B cell (primary cell): ENCODE measurements around the gene C12orf57. TPM values are rescaled to one million over a fixed set of nuclear protein-coding genes. Genes with fewer than 3 reads are reported as not detected.

Source experiments
- ATAC-seq: fragments of 200-7000 bp; cut with Tn5 transposase; one replicate; pipeline ENCODE4 v1.10.0; 2021; ENCODE audit warnings: low read depth, mild to moderate bottlenecking, moderate number of reproducible peaks, moderate library complexity
- CTCF ChIA-PET: fragments of 350-600 bp; sonication (Branson Sonifier 250); formaldehyde crosslinking; loops from one replicate; lab custom pipeline; 2021; ENCODE audit warnings: antibody characterized with exemption, inconsistent platforms; lab: Charles Lee
- POLR2A ChIA-PET: fragments of 350-600 bp; sonication (Branson Sonifier 250); formaldehyde crosslinking; loops from one replicate; lab custom pipeline; 2021; ENCODE audit warnings: antibody characterized with exemption; lab: Charles Lee
- DNase-seq: peaks from one replicate; pipeline ENCODE4 v3.0.0; 2013
- H2AFZ ChIP-seq: 2 replicates; pipeline ENCODE4 v1.6.1; 2012; ENCODE audit warnings: mild to moderate bottlenecking, low read depth, low read length; ENCODE audit not compliant: insufficient read depth, poor library complexity, severe bottlenecking
- H3K27ac ChIP-seq, 2 donors: 1 replicate in 1 of 2; 2 replicates in 1 of 2; pipeline ENCODE4 v1.5.1; 2012 to 2013; ENCODE audit warnings: low read length in 2 of 2, mild to moderate bottlenecking in 2 of 2, moderate library complexity in 1 of 2
- H3K27me3 ChIP-seq, 4 experiments: fragments of 200-600 bp in 1 of 4; sonication (generic) in 1 of 4; replicated peaks in 1 of 4; 1 replicate in 2 of 4; 2 replicates in 2 of 4; pipeline versions ENCODE4 v1.6.1 to v1.7.0; 2013 to 2016; ENCODE audit warnings: low read length in 3 of 4, mild to moderate bottlenecking in 2 of 4, mixed read lengths in 1 of 4, moderate library complexity in 1 of 4; ENCODE audit not compliant: insufficient read depth in 4 of 4, control insufficient read depth in 3 of 4; ENCODE audit errors: control extremely low read depth in 1 of 4
- H3K36me3 ChIP-seq, 2 experiments: replicated peaks in 1 of 2; 1 replicate in 1 of 2; 2 replicates in 1 of 2; pipeline versions ENCODE4 v1.6.1 to v1.7.1; 2013; ENCODE audit warnings: low read length in 1 of 2; ENCODE audit not compliant: insufficient read depth in 2 of 2, control insufficient read depth in 1 of 2; ENCODE audit errors: control extremely low read depth in 1 of 2, extremely low read depth in 1 of 2
- H3K4me1 ChIP-seq, 2 donors: fragments of 200-600 bp in 1 of 2; sonication (generic) in 1 of 2; 1 replicate in 1 of 2; 2 replicates in 1 of 2; pipeline versions ENCODE4 v1.5.1 to v1.6.1; 2013 to 2017; ENCODE audit warnings: low read length in 2 of 2; ENCODE audit not compliant: control insufficient read depth in 2 of 2, insufficient read depth in 2 of 2
- H3K4me2 ChIP-seq: replicated peaks from 2 replicates; pipeline ENCODE3; 2012; ENCODE audit warnings: mild to moderate bottlenecking, low read depth, low read length; ENCODE audit not compliant: poor library complexity, severe bottlenecking
- H3K4me3 ChIP-seq, 5 experiments: fragments of 200-600 bp in 1 of 5; sonication (generic) in 1 of 5; 1 replicate in 3 of 5; 2 replicates in 2 of 5; pipeline versions ENCODE4 v1.5.1 to v1.7.0; 2011 to 2016; ENCODE audit warnings: low read length in 4 of 5, mild to moderate bottlenecking in 4 of 5, low read depth in 2 of 5, control low read depth in 1 of 5, moderate library complexity in 1 of 5; ENCODE audit not compliant: insufficient read depth in 1 of 5; ENCODE audit errors: control extremely low read depth in 1 of 5, extremely low read depth in 1 of 5
- H3K79me2 ChIP-seq: fragments of 200-600 bp; sonication (generic); one replicate; pipeline ENCODE4 v1.6.0; 2016; ENCODE audit warnings: low read length; ENCODE audit not compliant: control insufficient read depth, insufficient read depth
- H3K9ac ChIP-seq: fragments of 200-600 bp; sonication (generic); 2 replicates; pipeline ENCODE4 v1.6.1; 2017; ENCODE audit warnings: mild to moderate bottlenecking, low read length, moderate library complexity
- H3K9me3 ChIP-seq, 3 donors: one replicate each; pipeline versions ENCODE4 v1.6.1 to v1.7.1; 2013; ENCODE audit warnings: low read length in 2 of 3; ENCODE audit not compliant: control insufficient read depth in 2 of 3, insufficient read depth in 1 of 3; ENCODE audit errors: control extremely low read depth in 1 of 3
- H4K20me1 ChIP-seq: 2 replicates; pipeline ENCODE4 v1.6.0; 2012; ENCODE audit warnings: mild to moderate bottlenecking, low read length; ENCODE audit not compliant: insufficient read depth, control insufficient read depth, poor library complexity, severe bottlenecking
- H3K27ac Mint-ChIP-seq: one replicate; pipeline ENCODE4 v1.8.0; 2021; ENCODE audit warnings: mixed read lengths
- H3K27me3 Mint-ChIP-seq: one replicate; pipeline ENCODE4 v1.8.0; 2021; ENCODE audit warnings: mixed read lengths
- H3K4me1 Mint-ChIP-seq: one replicate; pipeline ENCODE4 v1.8.0; 2021; ENCODE audit warnings: mixed read lengths
- H3K4me3 Mint-ChIP-seq: one replicate; pipeline ENCODE4 v1.8.0; 2021; ENCODE audit warnings: mixed read lengths
- H3K9me3 Mint-ChIP-seq: one replicate; pipeline ENCODE4 v1.8.0; 2022; ENCODE audit warnings: mixed read lengths; ENCODE audit not compliant: insufficient read depth
- CTCF ChIP-seq: fragments of 200-600 bp; IDR thresholded peaks from one replicate; pipeline ENCODE4 v1.8.0; 2022; ENCODE audit warnings: antibody characterized with exemption, mild to moderate bottlenecking
- EZH2 ChIP-seq: IDR thresholded peaks from 2 replicates; pipeline ENCODE4 v1.6.1; 2012; ENCODE audit warnings: borderline replicate concordance, low read depth, mild to moderate bottlenecking, moderate library complexity, low read length; ENCODE audit not compliant: insufficient read depth, poor library complexity, severe bottlenecking
- WGBS: methylation state at CpG from one replicate; pipeline ENCODE4 v1.1.5; 2013; ENCODE audit warnings: missing lambda C conversion rate; ENCODE audit not compliant: insufficient coverage; 5-methylcytosine and 5-hydroxymethylcytosine counted together
- intact Hi-C: fragments of 100-400 bp; cut with micrococcal nuclease; formaldehyde crosslinking; loops from one replicate; pipeline ENCODE4 v1.10.0; 2022
- polyA plus RNA-seq: library from polyadenylated mRNA; depleted of rRNA; stranded (reverse); fragments of >200 nt; gene quantifications from 2 replicates; pipeline ENCODE4 v1.2.3, GENCODE V29; 2012
- total RNA-seq, 2 donors: library from RNA; stranded (reverse); fragments of 120-200 nt in 1 of 2; gene quantifications; 1 replicate in 1 of 2; 2 replicates in 1 of 2; pipeline versions ENCODE4 v1.2.3 to v1.2.4, GENCODE V29; 2013 to 2022

Gene C12orf57
- total and polyA plus RNA-seq, 2 donors (not counting 1 experiment from before 2014, with no cell fraction given): 90.9 to 460 TPM

- H3K9ac ChIP-seq: no peak overlapping the region
- H2AFZ ChIP-seq: no peak overlapping the region
- intact Hi-C loops: no loop called here
- TF ChIP-seq CTCF: no peak
- TF ChIP-seq EZH2: no peak
- H3K9me3 ChIP-seq: no peaks in the 10 kb centered on the region
- 90% methylated on average over 5 of the region's 10 CpGs for WGBS
- peaks cover 59% of the 10 kb centered on the region for H3K4me1 Mint-ChIP-seq
- peaks cover 14% of the 10 kb centered on the region for H4K20me1 ChIP-seq
- no peak overlapping the region for H3K4me2 ChIP-seq
- no peaks in the 10 kb centered on the region for H3K9me3 Mint-ChIP-seq
- no peaks in the 10 kb centered on the region for H3K27me3 ChIP-seq
- no peak overlapping the region for H3K27ac ChIP-seq
- H3K27me3 Mint-ChIP-seq: no peaks in the 10 kb centered on the region
- H3K4me3 Mint-ChIP-seq: no peak overlapping the region
- H3K4me1 ChIP-seq: peaks cover 40 to 53% of the 10 kb centered on the region in 2 donors
- CTCF ChIA-PET: interaction anchor here (0.8 to 3.0 kb wide), 12 partner anchors 9 to 122 kb away, joined by 3 to 68 read pairs (median 5); partner anchors contain the start of genes C12orf57, PTPN6, RNU7-1 and SPSB2
- DNase-seq: no peak
- no peak for ATAC-seq
- H3K36me3 ChIP-seq: peaks cover 0 to 42% of the 10 kb centered on the region in 2 experiments
- no peak overlapping the region for H3K27ac Mint-ChIP-seq
- POLR2A ChIA-PET: interaction anchor here (1.8 to 3.0 kb wide), 2 partner anchors 24 to 95 kb away, joined by 3 to 23 read pairs; partner anchors contain the start of genes C12orf57, RNU7-1 and SPSB2
- no peak overlapping the region for H3K4me3 ChIP-seq
- H3K79me2 ChIP-seq: peaks cover 52% of the 10 kb centered on the region
These were observed 23.9 kb downstream of the C12orf57 start for GRCh38 chr12:6967651-6968100.

- Histone ChIP-seq H3K36me3 (peaks cover 0 to 42% of the 10 kb centered on the region in 2 experiments), H3K4me3 (no peak overlapping the region), H3K27me3 (no peaks in the 10 kb centered on the region), H3K27ac (no peak overlapping the region), H2AFZ (no peak overlapping the region), H3K9me3 (no peaks in the 10 kb centered on the region), H3K79me2 (peaks cover 59% of the 10 kb centered on the region), H3K4me2 (no peak overlapping the region), H3K4me1 (peaks cover 34 to 45% of the 10 kb centered on the region in 2 donors), H4K20me1 (peaks cover 14% of the 10 kb centered on the region), H3K9ac (no peak overlapping the region)
- no peaks in the 10 kb centered on the region for H3K9me3 Mint-ChIP-seq
- DNase-seq (no peak), ATAC-seq (no peak)
- ChIA-PET CTCF (interaction anchor here (0.8 to 3.0 kb wide), 17 partner anchors 8 to 121 kb away, joined by 3 to 68 read pairs (median 5); partner anchors contain the start of genes C12orf57, PTPN6, RNU7-1 and SPSB2), POLR2A (interaction anchor here (1.0 to 3.0 kb wide), 4 partner anchors 10 to 95 kb away, joined by 3 to 23 read pairs (median 6); partner anchors contain the start of genes C12orf57, PTPN6, RNU7-1 and SPSB2)
- H3K4me3 Mint-ChIP-seq: peak overlapping the region; percentile 100
- no peaks in the 10 kb centered on the region for H3K27me3 Mint-ChIP-seq
- WGBS: 98% methylated on average over 8 of the region's 9 CpGs
- intact Hi-C loops: no loop called here
- TF ChIP-seq EZH2 (no peak), CTCF (no peak)
- H3K4me1 Mint-ChIP-seq: peaks cover 53% of the 10 kb centered on the region
- no peak overlapping the region for H3K27ac Mint-ChIP-seq
These were observed 24.6 kb downstream of the C12orf57 start for GRCh38 chr12:6968426-6968825.
